GM19468 (cell line): Measurements from ENCODE around the gene CHD5.
"Not testable (repeated sequence)": the region's sequence is repeated elsewhere in the genome, so short reads cannot be mapped to it uniquely, and the experiment has no call there.

Experiments
- ATAC-seq: cut with Tn5 transposase; IDR thresholded peaks from one replicate; pipeline ENCODE4 v1.9.1; 2021; ENCODE audit warnings: mild to moderate bottlenecking, moderate library complexity, moderate number of reproducible peaks; ENCODE audit not compliant: unreplicated experiment; ENCODE audit errors: extremely low read depth

The CHD5 gene

GRCh38 chr1:6180268-6180706 lies at the start of gene CHD5:
Gene CHD5, minus strand, starts transcription at chr1:6180321. Its CDS starts 298 bp downstream, at chr1:6180023.
- ATAC-seq = no peak

GRCh38 chr1:6225651-6226050 lies 45.5 kb upstream of the CHD5 start:
- no peak for ATAC-seq

- ATAC-seq = no peak
Observed at GRCh38 chr1:6224718-6225117, 44.6 kb upstream of the CHD5 start.

GRCh38 chr1:6223617-6224016 lies 43.5 kb upstream of the CHD5 start:
- ATAC-seq = no peak

- no peak for ATAC-seq
Observed at GRCh38 chr1:6222636-6223035, 42.5 kb upstream of the CHD5 start.

- ATAC-seq = no peak
Observed at GRCh38 chr1:6221210-6221784, 41.2 kb upstream of the CHD5 start.

GRCh38 chr1:6220236-6220635 lies 40.1 kb upstream of the CHD5 start:
- ATAC-seq = no peak

- ATAC-seq = not testable (repeated sequence)
Observed at GRCh38 chr1:6219641-6220040, 39.5 kb upstream of the CHD5 start.

GRCh38 chr1:6218375-6219164 lies 38.4 kb upstream of the CHD5 start:
- ATAC-seq = no peak

GRCh38 chr1:6212193-6212959 lies 32.3 kb upstream of the CHD5 start:
- ATAC-seq = no peak

GRCh38 chr1:6211731-6212130 lies 31.6 kb upstream of the CHD5 start:
- ATAC-seq = no peak

- ATAC-seq = no peak
Observed at GRCh38 chr1:6210591-6211355, 30.7 kb upstream of the CHD5 start.

- ATAC-seq = no peak
Observed at GRCh38 chr1:6209661-6210580, 29.8 kb upstream of the CHD5 start.

- no peak for ATAC-seq
Observed at GRCh38 chr1:6208723-6209660, 28.9 kb upstream of the CHD5 start.

GRCh38 chr1:6207921-6208320 lies 27.8 kb upstream of the CHD5 start:
- ATAC-seq = no peak

- no peak for ATAC-seq
Observed at GRCh38 chr1:6207075-6207885, 27.2 kb upstream of the CHD5 start.

GRCh38 chr1:6206520-6206855 lies 26.4 kb upstream of the CHD5 start:
- ATAC-seq = no peak
